ENCODE measurements around the gene PRMT1.

PRMT1 gene

GRCh38 chr19:49645995-49646394, 31.1 kb upstream of the PRMT1 start:
- Histone ChIP-seq H3K4me1 (ENCODE audit: control insufficient read depth in 1 of 2, insufficient read depth in 1 of 2, low read depth in 1 of 2, low read length in 1 of 2) (peaks cover 16 to 21% of the 10 kb centered on the region in 2 experiments), H3K36me3 (peaks cover 60% of the 10 kb centered on the region), H3K27ac (no peak overlapping the region), H3K4me3 (ENCODE audit: low read depth in 1 of 2, low read length in 1 of 2) (no peak overlapping the region), H3K9me3 (no peaks in the 10 kb centered on the region), H3K27me3 (no peaks in the 10 kb centered on the region)
- TF ChIP-seq, protein P1, sequence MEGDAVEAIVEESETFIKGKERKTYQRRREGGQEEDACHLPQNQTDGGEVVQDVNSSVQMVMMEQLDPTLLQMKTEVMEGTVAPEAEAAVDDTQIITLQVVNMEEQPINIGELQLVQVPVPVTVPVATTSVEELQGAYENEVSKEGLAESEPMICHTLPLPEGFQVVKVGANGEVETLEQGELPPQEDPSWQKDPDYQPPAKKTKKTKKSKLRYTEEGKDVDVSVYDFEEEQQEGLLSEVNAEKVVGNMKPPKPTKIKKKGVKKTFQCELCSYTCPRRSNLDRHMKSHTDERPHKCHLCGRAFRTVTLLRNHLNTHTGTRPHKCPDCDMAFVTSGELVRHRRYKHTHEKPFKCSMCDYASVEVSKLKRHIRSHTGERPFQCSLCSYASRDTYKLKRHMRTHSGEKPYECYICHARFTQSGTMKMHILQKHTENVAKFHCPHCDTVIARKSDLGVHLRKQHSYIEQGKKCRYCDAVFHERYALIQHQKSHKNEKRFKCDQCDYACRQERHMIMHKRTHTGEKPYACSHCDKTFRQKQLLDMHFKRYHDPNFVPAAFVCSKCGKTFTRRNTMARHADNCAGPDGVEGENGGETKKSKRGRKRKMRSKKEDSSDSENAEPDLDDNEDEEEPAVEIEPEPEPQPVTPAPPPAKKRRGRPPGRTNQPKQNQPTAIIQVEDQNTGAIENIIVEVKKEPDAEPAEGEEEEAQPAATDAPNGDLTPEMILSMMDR (IDR thresholded peaks at IDR 0.05): no peak

- Histone ChIP-seq H3K27me3 (no peaks in the 10 kb centered on the region), H3K36me3 (peaks cover 65% of the 10 kb centered on the region), H3K9me3 (no peaks in the 10 kb centered on the region), H3K27ac (no peak overlapping the region), H3K4me1 (ENCODE audit: control insufficient read depth in 1 of 2, insufficient read depth in 1 of 2, low read depth in 1 of 2, low read length in 1 of 2) (peaks cover 10 to 15% of the 10 kb centered on the region in 2 experiments), H3K4me3 (ENCODE audit: low read depth in 1 of 2, low read length in 1 of 2) (no peak overlapping the region)
- TF ChIP-seq, protein P1 (IDR thresholded peaks at IDR 0.05): no peak
Measured at GRCh38 chr19:49646586-49646985, 30.5 kb upstream of the PRMT1 start.

DNA sequence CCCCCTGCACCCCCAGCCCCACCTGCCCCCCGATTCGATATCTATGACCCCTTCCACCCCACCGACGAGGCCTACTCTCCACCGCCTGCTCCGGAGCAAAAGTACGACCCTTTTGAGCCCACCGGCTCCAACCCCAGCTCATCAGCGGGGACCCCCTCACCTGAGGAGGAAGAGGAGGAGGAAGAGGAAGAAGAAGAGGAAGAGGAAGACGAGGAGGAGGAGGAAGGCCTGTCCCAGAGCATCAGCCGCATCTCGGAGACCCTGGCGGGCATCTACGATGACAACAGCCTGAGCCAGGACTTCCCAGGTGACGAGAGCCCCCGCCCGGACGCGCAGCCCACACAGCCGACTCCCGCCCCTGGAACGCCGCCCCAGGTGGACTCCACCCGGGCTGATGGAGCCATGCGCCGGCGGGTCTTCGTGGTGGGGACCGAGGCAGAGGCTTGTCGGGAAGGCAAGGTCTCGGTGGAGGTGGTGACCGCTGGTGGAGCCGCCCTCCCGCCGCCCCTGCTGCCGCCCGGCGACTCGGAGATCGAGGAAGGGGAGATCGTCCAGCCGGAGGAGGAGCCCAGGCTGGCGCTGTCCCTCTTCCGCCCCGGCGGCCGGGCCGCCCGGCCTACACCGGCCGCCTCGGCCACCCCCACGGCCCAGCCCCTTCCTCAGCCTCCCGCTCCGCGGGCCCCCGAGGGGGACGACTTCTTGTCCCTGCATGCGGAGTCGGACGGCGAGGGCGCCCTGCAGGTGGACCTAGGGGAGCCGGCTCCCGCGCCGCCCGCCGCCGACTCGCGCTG, 25.8 kb upstream of the PRMT1 start:
- Histone ChIP-seq H3K36me3 (peaks cover 94% of the 10 kb centered on the region), H3K27ac (no peak overlapping the region), H3K4me3 (ENCODE audit: low read depth in 1 of 2, low read length in 1 of 2) (no peak overlapping the region), H3K9me3 (no peaks in the 10 kb centered on the region), H3K27me3 (no peaks in the 10 kb centered on the region), H3K4me1 (ENCODE audit: control insufficient read depth in 1 of 2, insufficient read depth in 1 of 2, low read depth in 1 of 2, low read length in 1 of 2) (no peaks in the 10 kb centered on the region)
- TF ChIP-seq, protein P1 (IDR thresholded peaks at IDR 0.05): no peak

GRCh38 chr19:49651820-49652550, 25.1 kb upstream of the PRMT1 start:
- TF ChIP-seq, protein P1 (IDR thresholded peaks at IDR 0.05): no peak
- H3K36me3 ChIP-seq: peaks cover 94% of the 10 kb centered on the region
- H3K27me3 ChIP-seq: no peaks in the 10 kb centered on the region
- no peaks in the 10 kb centered on the region for H3K9me3 ChIP-seq
- no peak overlapping the region for H3K4me3 ChIP-seq (ENCODE audit: low read depth in 1 of 2, low read length in 1 of 2)
- no peaks in the 10 kb centered on the region for H3K4me1 ChIP-seq (ENCODE audit: control insufficient read depth in 1 of 2, insufficient read depth in 1 of 2, low read depth in 1 of 2, low read length in 1 of 2)
- no peak overlapping the region for H3K27ac ChIP-seq

GRCh38 chr19:49652551-49653465, 24.3 kb upstream of the PRMT1 start:
- no peaks in the 10 kb centered on the region for H3K9me3 ChIP-seq
- H3K4me1 ChIP-seq (ENCODE audit: control insufficient read depth in 1 of 2, insufficient read depth in 1 of 2, low read depth in 1 of 2, low read length in 1 of 2): no peaks in the 10 kb centered on the region
- H3K27ac ChIP-seq: no peak overlapping the region
- TF ChIP-seq, protein P1 (IDR thresholded peaks at IDR 0.05): no peak
- peaks cover 94% of the 10 kb centered on the region for H3K36me3 ChIP-seq
- no peaks in the 10 kb centered on the region for H3K27me3 ChIP-seq
- H3K4me3 ChIP-seq (ENCODE audit: low read depth in 1 of 2, low read length in 1 of 2): no peak overlapping the region

All from neutrophil (primary cell).